ENCODE results near the gene TWF1.
"Not testable (repeated sequence)": the region's sequence is repeated elsewhere in the genome, so short reads cannot be mapped to it uniquely, and the experiment has no call there.

Gene TWF1
- total RNA-seq: 39.6 to 100 (median 56.6) reads per million in 17 experiments

DNA sequence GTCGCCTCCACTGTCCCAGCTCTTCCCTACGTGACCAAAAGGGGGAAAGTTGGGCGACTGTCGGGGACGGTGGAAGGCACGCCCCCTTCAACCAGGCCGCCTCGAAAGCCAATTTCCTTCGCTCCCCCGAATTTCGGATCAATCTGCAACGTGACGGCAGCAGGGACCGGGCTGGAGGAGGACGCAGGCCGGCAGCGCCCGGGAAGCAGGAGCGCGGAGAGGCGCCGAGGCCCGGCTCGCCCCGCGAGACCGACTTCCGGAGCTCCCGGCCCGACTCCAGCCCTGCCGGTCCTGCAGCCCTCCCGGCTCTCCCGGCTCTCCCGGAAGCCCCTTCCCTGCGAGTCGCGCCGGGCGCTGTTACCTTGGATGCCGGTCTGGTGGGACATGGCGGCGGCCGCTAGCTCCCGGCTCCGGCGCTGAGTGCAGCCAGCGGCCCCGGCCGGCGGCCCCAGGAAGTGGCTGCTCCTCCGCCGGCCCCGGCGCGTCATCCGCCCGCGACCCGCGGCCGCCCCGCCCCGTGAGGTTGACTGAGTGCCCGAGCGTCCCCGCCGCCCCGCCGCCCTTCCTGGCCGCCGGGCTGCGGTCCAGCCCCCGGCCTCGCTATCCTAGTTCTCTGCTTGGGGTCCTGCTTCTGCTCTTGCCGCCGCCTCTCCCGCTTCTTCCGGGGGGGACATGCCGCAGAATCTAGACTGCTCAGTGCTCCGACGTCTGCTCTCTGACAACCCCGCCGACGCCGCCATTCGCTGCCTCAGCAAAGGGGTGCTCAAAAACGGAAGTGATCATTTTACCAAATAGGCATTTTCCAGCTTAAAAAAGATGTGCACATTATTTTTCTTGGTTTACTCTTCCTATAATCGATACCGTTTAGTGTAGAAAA, at the start of gene TWF1:
TSS of gene TWF1 (minus strand) at position 458 of the 877 bp plus-strand sequence. CDS start at position 386, 72 bp downstream.
- DNase-seq: peak; percentile 90 to 96 (median 93)

DNA sequence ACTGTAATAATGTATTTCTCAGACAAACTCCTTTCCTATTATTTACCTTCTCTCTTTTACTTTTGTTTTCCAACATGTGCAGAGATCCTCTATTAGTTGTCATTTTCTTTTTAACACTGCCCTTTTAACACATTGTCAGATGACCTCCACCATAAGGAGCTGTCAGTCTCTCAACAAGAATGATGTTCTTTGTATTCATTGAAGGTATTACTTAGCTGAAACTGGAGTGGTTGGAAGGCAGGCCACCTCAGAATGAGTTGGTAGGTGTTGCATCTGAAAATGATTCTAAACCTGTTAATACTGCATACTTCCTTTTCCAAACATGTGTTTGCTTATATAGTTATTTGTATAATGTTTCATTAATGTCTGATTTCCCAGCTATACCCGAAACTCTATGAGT, 46.6 kb upstream of the TWF1 start:
- no peak for DNase-seq

DNA sequence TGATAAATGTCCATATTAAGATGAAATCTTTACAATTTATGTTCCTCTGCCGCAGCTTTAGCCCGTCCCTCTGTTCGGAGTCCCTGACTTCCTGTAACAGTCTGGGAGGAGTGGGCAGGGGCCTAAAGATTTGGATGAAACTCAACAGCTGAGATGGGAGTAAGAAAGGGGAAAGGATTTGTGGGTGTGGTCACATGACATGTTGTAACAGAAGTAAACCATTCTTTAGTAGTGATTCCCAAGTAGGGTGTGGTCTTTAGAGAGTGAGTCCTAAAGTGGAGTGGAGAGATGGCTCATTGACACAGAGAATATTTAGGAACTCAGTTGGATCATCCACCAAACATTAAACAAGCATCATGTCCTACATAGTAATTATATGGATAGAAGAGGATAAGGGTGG, 42.7 kb upstream of the TWF1 start:
- DNase-seq: no peak

DNA sequence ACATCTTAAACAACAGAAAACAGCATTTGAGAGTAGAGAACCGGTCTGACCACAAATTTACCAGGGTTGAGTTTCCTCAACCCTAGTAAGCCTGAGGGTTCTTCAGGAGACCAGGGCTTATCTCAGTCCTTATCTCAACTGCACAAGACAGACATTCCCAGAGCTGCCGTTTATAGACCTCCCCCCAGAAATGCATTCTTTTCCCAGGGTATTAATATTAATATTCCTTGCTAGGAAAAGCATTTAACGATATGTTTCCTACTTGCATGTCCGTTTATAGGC, 42.0 kb upstream of the TWF1 start:
- no peak for DNase-seq

DNA sequence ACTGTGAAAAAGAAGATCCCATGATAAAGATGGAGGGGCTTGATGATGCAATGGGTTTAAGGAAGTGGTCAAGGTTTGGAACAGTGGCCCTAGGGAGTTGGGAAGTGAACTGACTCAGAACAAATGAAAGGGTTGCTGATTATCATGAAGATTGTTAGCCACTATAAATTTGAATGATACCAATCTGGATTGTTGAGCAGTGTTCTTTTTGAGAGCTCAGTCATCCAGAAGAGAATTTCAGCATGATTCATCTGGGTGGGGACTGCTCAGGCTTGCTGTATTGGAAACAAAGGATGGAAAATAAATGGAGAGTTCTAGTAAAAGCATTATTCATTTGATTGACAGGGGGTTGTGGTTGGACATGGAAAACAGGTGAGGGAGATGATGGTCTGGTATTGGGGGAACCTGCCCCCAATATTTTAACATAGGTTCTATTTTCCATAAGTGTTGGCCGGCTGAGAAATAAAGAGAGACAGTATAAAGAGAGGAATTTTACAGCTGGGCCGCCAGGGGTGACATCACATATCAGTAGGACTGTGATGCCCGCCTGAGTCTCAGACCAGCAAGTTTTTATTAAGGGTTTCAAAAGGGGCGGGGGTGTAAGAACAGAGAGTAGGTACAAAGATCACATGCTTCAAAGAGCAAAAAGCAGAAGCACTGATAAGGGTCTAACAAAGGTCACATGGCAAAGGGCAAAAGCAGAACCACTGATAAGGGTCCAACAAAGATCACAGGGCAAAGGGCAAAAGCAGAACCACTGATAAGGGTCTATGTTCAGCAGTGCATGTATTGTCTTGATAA, 41.5 kb upstream of the TWF1 start:
- DNase-seq: not testable (repeated sequence)

DNA sequence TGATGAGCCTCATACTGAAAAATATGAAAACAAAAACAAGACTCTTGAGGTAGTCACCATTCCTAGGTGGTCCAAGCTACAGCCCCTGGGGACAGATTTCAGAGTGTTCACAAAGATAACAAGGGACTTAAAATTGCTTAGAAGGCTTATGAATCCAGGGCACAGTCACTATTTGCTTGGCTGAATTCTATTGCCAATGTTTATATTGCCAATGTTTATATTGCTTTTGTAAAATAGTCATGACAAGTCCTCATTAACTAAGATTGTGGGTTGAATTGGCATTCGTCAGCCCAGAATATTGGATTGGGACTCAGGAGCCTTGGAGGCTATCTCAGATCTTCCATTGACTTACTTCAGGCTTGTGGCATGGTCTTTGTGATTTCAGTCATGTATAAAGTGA, 36.1 kb upstream of the TWF1 start:
- no peak for DNase-seq

DNA sequence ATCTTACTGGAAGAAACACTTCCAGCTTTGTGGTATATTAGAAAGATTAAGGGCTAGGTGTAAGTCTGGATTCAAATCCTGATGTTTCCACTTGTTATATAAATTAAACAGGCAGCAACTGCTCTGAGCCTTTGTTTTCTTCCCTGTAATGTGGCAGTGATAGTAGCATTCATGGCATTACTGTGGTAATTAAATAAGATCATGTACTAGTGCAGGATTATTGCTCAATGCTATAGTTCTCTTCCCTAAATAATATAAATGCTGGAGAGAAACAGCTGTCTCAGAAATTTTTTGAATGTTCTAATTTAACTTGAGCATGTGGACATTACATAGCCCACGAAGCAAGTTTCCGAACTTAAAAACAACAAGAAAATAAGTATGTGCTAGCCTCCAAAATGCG, 35.1 kb upstream of the TWF1 start:
- DNase-seq: peak in 2 of 4 experiments; percentile 27 to 44

DNA sequence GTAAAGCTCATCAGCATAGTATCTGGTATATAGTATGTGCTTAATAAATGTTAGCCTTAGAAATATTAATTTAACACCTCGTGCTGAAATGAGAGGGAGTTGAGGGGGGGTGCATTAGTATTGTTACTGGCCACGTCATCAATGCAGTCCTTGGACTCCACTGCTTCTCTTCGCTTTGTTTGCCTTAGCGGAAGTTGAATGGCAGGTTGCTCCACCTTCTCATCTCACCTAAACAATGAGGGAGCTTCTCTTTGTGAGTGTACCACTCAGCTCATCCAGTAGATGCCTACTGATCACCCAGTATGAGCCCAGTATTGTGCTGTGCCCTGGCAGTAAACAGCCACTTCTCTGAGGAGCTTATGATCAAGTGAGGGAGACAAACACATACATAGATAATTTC, 34.2 kb upstream of the TWF1 start:
- no peak for DNase-seq

DNA sequence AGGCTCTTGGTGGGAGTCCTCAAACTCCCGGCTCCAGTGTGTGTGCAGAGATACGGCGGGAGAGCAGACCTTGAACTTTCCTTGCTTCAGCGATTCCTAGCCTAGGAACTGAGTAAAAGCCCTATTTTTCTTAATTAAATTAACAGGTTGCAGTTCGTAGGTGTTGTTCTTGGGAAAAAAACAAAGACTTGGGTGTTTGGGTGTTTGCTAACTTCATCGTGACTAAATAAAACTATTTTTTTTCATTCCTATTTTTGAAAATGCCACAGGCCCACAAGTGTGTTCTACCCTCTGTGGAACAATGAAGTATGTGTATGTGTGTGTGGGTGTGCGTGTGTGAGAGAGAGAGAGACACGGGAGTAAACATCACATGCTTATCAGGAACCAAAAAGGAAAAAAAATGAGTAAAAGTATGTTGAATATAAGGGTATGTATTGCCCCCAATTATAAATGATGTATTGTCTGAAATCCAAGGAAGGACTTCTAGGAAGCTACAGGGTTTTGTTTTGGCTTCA, 30.4 kb upstream of the TWF1 start:
- DNase-seq: peak; percentile 44 to 71 (median 61)

DNA sequence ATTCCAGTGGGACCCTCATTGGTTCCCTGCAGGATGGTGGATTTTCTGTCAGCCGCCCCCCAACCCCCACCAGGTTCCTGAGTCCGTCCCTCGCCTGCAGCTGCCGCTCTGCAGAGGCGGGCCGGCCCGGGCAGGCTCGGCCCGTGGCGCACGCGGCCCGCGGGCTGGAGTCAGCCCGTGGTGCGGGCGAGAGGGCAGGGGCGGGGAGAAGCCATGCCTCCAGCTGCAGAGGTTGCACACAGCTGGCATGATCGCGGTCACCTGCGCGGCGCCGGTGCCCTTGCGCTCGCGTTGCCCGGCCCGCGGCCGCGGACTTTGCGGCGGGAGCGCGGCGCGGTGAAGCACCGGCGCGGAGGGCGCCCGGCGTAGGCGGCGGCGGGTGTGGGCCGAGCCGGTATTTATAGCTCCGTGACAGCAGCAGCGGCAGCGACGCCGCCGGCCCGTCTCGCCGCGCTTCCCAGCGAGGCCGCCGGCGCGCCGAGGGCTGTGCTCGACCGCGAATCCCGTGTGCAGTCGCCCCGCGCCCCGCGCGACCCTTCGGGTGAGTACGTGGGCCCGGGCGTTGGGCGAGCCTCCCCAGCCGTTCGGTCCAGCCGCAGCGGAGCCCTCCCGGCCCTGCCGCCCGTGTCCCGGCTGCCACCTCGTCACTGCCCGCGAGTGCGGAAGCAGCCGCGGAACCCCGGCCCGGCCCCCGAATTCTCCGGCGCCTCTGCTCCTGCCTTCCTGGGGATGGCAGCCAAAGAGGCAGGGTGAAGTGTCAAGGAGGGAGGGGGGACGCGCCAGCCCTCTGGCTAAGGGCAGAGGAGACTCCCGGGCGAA, 29.7 kb upstream of the TWF1 start, which contains the start of gene TMEM117:
TSS of gene TMEM117 (plus strand) at position 426 of the 819 bp plus-strand sequence.
- DNase-seq: peak; percentile 68 to 87 (median 78)

DNA sequence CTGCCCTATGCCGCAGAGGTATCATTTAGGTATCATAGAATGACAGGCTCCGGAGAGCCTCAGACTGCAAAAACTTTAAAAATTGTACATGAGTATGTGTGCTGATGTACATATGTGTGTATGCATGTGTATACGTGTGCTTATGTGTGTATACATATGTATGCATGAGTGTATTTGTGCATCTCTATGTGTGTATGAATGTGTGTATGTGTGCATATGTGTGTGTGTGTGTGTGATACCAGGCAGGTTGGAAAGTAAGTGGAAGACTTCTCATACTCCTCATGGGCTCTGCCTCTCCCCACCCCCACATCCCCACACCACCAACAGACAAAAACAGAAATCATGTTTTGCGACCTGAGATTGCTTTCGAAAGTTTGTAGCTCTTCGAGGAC, 29.1 kb upstream of the TWF1 start:
- no peak for DNase-seq

DNA sequence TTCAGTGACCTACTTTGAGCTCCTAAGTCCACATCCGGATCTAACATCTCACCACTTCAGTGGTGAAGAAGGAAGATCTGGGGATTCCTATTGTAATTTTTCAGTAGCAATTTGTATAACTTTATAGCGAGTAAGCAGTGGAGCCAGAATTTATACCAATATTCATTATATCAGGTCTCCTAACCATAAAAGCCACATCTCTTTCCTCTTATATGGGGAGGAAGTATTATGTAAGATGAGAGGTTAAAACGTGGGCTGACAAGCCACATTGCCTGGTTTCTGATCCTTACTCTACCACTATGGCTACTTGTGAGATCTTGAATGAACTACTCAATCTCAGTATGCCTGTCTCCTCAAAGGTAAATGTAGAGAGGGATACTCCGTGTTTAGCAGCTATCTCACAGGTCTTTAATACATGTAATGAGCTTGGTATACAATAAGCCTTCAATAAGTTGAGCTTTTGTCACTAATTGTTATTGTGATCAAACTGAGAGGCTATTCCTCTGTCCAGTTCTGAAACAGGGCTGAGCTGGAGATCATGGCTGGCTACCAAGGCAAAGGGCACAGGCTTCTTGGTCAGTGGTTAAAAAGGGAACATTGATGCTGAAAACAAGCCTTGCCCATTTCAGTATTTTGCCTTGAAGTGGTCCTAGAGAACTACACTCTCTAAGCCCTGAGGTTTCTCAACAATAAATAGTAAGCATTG, 26.5 kb upstream of the TWF1 start:
- DNase-seq: peak; percentile 31 to 70 (median 53)

DNA sequence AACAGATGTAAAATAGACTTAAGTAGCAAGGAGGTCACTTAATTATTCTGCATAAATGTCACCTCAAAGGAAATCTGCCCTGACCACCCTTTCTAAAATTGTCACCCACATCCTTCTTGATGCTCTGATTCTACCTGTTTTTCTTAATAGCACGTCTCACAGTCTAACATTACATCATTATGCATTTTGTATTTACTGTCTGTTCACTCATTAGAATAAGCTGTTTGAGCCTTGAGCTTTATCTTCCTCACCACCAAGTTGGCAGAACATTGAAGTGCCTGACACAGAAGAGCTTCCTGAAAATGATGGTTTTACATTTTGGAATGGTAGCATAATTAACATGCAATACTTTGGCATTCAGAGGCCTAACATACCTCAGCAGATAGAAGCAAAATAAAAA, 21.0 kb upstream of the TWF1 start:
- DNase-seq: no peak

DNA sequence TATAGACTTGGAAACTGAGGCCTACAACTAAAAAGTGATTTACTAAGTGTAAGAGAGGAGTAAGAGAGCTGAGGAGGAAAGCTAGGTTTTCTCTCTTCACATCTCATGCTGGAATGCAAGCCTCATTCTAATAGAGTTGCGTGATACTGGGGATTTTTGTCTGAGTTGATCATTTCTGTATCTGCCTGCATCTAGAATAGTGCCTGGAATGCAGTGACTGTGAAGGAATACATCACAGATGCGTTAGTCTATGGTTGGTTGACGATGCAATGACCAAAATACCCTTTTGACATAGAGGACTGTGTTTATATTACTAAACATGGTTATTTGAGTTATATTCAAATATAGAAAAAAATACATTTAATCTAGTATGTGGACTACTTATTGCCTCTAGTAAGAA, 20.6 kb upstream of the TWF1 start:
- DNase-seq: no peak

DNA sequence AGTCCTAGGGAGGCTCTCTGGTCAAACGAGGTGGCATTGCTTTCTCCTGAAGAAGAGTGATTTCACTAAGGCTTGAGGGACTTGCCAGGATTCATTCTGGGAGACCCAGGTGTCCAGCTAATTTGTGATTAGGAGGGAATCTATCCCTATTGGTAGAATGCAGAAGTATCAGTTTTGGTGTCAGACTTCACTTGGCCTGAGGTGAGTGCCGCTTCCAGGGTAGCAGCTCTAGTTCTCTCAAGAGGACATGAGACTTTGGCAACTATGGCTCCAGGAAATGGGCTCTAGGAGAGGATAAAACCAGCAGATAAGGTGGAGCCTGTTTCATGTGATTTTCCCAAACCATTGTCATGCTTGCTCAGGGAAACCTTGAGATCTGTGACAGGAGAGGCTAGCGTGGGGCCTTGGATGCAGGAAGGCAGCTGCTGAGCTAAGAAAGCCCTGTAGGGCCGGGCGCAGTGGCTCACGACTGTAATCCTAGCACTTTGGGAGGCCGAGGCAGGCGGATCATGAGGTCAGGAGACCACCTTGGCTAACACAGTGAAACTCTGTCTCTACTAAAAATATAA, 18.2 kb upstream of the TWF1 start:
- DNase-seq: no peak

DNA sequence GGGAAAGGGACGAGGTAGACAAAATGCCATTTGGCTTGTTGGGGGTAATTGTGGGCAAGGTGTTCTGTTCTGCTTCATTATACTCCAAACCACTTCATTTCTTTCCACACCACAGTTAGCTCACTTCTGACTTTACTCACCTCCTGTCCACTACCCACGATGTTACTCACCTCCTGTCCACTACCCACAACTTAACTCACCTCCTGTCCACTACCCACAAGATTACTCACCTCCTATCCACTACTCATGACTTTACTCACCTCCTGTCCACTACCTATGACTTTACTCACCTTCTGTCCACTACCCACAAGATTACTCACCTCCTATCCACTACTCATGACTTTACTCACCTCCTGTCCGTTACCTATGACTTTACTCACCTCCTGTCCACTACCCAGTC, 10.1 kb upstream of the TWF1 start:
- DNase-seq: no peak

DNA sequence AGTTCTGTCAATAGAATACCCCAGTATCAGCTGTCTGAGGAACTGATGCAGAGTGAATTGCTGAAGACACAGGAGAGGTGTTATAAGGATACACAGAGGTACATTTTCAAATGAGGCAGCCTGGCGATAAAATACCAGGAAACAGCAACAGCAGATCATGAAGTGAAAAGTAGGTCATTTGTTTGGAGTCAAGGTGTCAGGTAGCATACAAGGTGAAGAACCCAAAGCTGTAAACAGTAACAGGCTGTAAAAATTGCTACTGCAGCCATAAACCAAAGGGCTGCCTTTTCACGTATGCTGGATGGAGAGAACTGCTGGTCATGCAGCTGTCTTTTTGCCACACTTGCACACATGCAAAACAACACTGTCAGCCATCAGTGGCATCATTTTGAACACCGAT, 9.3 kb upstream of the TWF1 start:
- DNase-seq: no peak

DNA sequence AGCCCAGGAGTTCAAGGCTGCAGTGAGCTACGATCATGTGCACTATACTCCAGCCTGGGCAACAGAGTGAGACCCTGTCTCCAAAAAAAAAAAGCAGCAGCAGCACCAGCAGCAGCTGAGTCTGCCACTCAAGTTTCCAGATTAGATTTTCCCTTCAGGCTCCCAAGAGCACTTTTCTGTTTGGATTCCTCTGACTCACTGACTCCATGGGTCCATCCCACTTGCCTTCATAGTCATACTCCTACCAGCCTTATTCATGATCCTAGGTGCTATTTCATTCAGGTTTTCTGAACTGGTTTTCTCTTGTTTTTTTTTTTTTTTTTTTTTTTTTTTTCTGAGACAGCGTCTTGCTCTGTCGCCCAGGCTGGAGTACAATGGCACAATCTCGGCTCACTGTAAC, 6.8 kb upstream of the TWF1 start:
- DNase-seq: no peak

DNA sequence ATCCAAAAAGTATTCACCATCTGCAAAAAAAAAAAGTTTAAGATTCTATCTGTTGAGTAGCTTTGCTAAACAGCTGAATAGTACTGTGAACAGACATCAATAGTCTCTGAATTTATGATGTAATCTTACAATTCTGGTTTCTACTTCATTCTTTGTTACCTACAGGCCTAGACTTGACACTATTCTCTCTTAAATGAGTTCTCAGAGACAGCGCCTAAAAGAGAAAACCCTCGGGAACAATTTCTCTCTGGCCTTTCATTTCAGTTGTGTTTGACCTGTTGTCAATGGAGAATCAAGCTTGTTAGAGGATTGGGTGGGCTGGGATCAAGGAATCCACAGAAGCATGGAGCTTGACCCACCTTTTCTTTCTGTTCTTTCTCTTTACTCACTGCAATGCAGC, 5.9 kb upstream of the TWF1 start:
- no peak for DNase-seq

DNA sequence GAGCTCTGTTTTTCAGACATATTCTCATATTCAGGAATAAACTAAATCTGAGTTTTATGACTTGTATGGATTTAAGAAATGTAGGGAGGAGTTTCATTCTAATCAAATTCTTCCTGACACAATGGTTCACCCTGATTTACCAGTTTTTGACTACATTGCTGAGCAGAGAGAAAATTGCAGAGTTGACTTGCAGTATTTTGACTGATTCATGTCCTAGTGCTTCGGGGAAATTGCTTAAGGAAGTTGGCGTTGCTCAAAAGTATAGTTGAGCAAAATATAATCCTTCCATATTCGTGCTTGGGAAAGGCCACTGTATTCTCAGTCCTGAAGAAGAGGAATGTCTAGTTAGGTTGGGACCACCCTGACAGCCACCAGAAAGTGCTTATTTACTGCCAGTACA, 1.3 kb upstream of the TWF1 start:
- DNase-seq: peak; percentile 39 to 83 (median 60)

DNA sequence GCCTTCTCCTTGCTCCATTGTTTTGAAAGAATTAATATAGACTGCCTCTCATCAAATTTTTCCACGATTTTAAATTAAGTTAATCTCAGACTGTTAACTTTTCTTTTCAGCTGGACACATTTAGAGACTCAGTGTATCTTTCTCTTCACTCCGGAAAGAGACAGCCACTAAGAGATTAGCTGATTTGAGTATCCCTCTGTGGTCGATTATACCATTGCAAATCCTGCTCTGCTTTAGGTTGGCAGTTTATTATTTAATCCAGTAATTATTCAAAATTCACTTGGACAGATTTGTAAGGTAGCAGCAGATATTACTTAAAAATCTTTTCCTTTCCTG, 588 bp upstream of the TWF1 start:
- no peak for DNase-seq
